Astrocyte (in vitro differentiated cells and primary cell): ENCODE results near the gene TMEM183A.

Source experiments
- EZH2 ChIP-seq: IDR thresholded peaks from 2 replicates; pipeline ENCODE4 v1.6.1; 2012; ENCODE audit warnings: mild to moderate bottlenecking, low read length, inconsistent platforms; ENCODE audit not compliant: insufficient read depth
- TF ChIP-seq, protein P1 (sequence below): IDR thresholded peaks from 2 replicates; pipeline ENCODE4 v1.5.1; 2011; ENCODE audit warnings: low read depth, mild to moderate bottlenecking, inconsistent platforms, low read length, moderate library complexity; ENCODE audit not compliant: insufficient read depth

DNA sequence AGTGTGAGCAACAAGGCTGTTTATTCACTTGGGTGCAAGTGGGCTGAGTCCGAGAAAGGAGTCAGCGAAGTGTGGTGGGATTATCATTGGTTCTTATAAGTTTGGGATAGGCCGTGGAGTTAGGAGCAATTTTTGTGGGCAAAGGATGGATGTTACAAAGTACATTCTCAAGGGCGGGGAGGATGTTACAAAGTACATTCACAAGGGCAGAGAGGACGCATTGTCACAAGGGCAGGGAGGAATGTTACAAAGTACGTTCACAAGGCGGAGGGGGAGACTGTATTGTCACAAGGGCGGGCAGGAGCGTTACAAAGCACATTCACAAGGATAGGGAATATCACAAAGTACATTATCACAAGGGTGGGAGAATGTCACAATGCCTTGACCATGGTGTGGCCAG is 5.2 kb upstream of the TMEM183A start:
- TF ChIP-seq EZH2, result no peak
- TF ChIP-seq, protein P1, sequence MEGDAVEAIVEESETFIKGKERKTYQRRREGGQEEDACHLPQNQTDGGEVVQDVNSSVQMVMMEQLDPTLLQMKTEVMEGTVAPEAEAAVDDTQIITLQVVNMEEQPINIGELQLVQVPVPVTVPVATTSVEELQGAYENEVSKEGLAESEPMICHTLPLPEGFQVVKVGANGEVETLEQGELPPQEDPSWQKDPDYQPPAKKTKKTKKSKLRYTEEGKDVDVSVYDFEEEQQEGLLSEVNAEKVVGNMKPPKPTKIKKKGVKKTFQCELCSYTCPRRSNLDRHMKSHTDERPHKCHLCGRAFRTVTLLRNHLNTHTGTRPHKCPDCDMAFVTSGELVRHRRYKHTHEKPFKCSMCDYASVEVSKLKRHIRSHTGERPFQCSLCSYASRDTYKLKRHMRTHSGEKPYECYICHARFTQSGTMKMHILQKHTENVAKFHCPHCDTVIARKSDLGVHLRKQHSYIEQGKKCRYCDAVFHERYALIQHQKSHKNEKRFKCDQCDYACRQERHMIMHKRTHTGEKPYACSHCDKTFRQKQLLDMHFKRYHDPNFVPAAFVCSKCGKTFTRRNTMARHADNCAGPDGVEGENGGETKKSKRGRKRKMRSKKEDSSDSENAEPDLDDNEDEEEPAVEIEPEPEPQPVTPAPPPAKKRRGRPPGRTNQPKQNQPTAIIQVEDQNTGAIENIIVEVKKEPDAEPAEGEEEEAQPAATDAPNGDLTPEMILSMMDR, result no peak
